Keratinocyte (primary cell): ENCODE data around the gene TRABD2B. TPM values are rescaled to one million over a fixed set of nuclear protein-coding genes. Genes with fewer than 3 reads are reported as not detected.

Experiments used
- DNase-seq: peaks from one replicate; pipeline ENCODE4 v3.0.0-alpha.2; 2011; ENCODE audit warnings: low read depth, missing footprints, low spot score
- FAIRE-seq: peaks from 2 replicates; lab custom pipeline; 2011; peaks lifted over from hg19 to GRCh38; lab: Jason Lieb, UNC
- H2AFZ ChIP-seq: 2 replicates; pipeline ENCODE4 v1.6.0; 2012; ENCODE audit warnings: low read length, control low read depth, inconsistent platforms; ENCODE audit not compliant: control insufficient read depth
- H3K27ac ChIP-seq: 2 replicates; pipeline ENCODE4 v1.5.1; 2011; ENCODE audit warnings: low read length; ENCODE audit not compliant: control insufficient read depth, insufficient read depth
- H3K27me3 ChIP-seq: 3 replicates; pipeline ENCODE4 v1.6.0; 2011; ENCODE audit warnings: low read length; ENCODE audit not compliant: control insufficient read depth, insufficient read depth; ENCODE audit errors: extremely low read depth
- H3K36me3 ChIP-seq, 2 experiments: 2 replicates in 1 of 2; 3 replicates in 1 of 2; pipeline ENCODE4 v1.5.1; 2011; ENCODE audit warnings: low read length in 2 of 2, mild to moderate bottlenecking in 1 of 2; ENCODE audit not compliant: control insufficient read depth in 2 of 2, insufficient read depth in 2 of 2; ENCODE audit errors: extremely low read depth in 1 of 2
- H3K4me1 ChIP-seq: 3 replicates; pipeline ENCODE4 v1.5.1; 2011; ENCODE audit warnings: low read length; ENCODE audit not compliant: control insufficient read depth, insufficient read depth; ENCODE audit errors: extremely low read depth
- H3K4me2 ChIP-seq: 3 replicates; pipeline ENCODE4 v1.6.0; 2011; ENCODE audit warnings: low read depth, low read length; ENCODE audit not compliant: control insufficient read depth, insufficient read depth; ENCODE audit errors: extremely low read depth
- H3K4me3 ChIP-seq, 3 experiments: fragments of 200-600 bp in 1 of 3; sonication (generic) in 1 of 3; 2 replicates in 2 of 3; 3 replicates in 1 of 3; pipeline ENCODE4 v1.5.1; 2011 to 2016; ENCODE audit warnings: low read length in 3 of 3, mild to moderate bottlenecking in 3 of 3, control low read depth in 2 of 3, inconsistent platforms in 1 of 3, low read depth in 1 of 3, mixed read lengths in 1 of 3, mixed run types in 1 of 3, moderate library complexity in 1 of 3; ENCODE audit not compliant: control insufficient read depth in 2 of 3, insufficient read depth in 2 of 3; ENCODE audit errors: extremely low read depth in 1 of 3
- H3K79me2 ChIP-seq: 2 replicates; pipeline ENCODE4 v1.6.0; 2012; ENCODE audit warnings: low read length; ENCODE audit not compliant: control insufficient read depth, insufficient read depth
- H3K9ac ChIP-seq: 3 replicates; pipeline ENCODE4 v1.6.0; 2011; ENCODE audit warnings: low read length; ENCODE audit not compliant: control insufficient read depth, insufficient read depth; ENCODE audit errors: extremely low read depth
- H3K9me1 ChIP-seq: 3 replicates; pipeline ENCODE4 v1.6.0; 2011; ENCODE audit warnings: low read length; ENCODE audit not compliant: control insufficient read depth, insufficient read depth; ENCODE audit errors: extremely low read depth
- H3K9me3 ChIP-seq: 2 replicates; pipeline ENCODE4 v1.5.1; 2012; ENCODE audit warnings: low read depth, low read length; ENCODE audit not compliant: control insufficient read depth
- H4K20me1 ChIP-seq: 3 replicates; pipeline ENCODE4 v1.6.0; 2011; ENCODE audit warnings: low read length; ENCODE audit not compliant: control insufficient read depth, insufficient read depth; ENCODE audit errors: extremely low read depth
- CTCF ChIP-seq, 3 experiments: IDR thresholded peaks in 1 of 3; conservative IDR thresholded peaks in 1 of 3; optimal IDR thresholded peaks in 1 of 3; 2 replicates in 2 of 3; 3 replicates in 1 of 3; pipeline versions ENCODE3 to v1.5.1; 2011; ENCODE audit warnings: low read length in 3 of 3, mild to moderate bottlenecking in 3 of 3, moderate library complexity in 2 of 3, control low read depth in 1 of 3, inconsistent platforms in 1 of 3; ENCODE audit not compliant: insufficient read depth in 2 of 3; ENCODE audit errors: extremely low read depth in 1 of 3
- EZH2 ChIP-seq: IDR thresholded peaks from one replicate; pipeline ENCODE4 v1.6.1; 2012; ENCODE audit warnings: inconsistent platforms, mild to moderate bottlenecking, low read length, moderate library complexity
- dilution Hi-C: fragments of 300-500 bp; cut with MboI; formaldehyde crosslinking; loops from one replicate; pipeline ENCODE4 v1.7.0; 2020; ENCODE audit warnings: low sequenced_read_pairs; ENCODE audit not compliant: extremely low pct_ligation_motif_present
- polyA plus RNA-seq, 5 experiments: library from polyadenylated mRNA; depleted of rRNA in 3 of 5; stranded (reverse) in 3 of 5; stranded (forward) in 1 of 5; unstranded in 1 of 5; fragments of >200 nt; gene quantifications; 1 replicate in 1 of 5; 2 replicates in 3 of 5; 3 replicates in 1 of 5; pipeline versions ENCODE4 v1.2.1 to v1.2.3, GENCODE V29; 2011 to 2012; ENCODE audit warnings: missing spikeins in 2 of 5, low read depth in 1 of 5, low replicate concordance in 1 of 5

The TRABD2B gene
- polyA plus RNA-seq, 1 donor (not counting 4 experiments of a cell fraction or from before 2014, with no cell fraction given), result 0.13 TPM

- no peaks in the 10 kb centered on the region for H3K79me2 ChIP-seq
- no peak overlapping the region for H3K27ac ChIP-seq
- H3K4me1 ChIP-seq, result peaks cover 10% of the 10 kb centered on the region
- H3K9me3 ChIP-seq, result no peaks in the 10 kb centered on the region
- H3K36me3 ChIP-seq, result no peaks in the 10 kb centered on the region
- H3K4me3 ChIP-seq, result no peak overlapping the region
- H4K20me1 ChIP-seq, result no peaks in the 10 kb centered on the region
- FAIRE-seq, result no peak
- TF ChIP-seq EZH2, result no peak
- no peak for TF ChIP-seq CTCF (optimal IDR thresholded peaks at IDR 0.05 in 1 of 3, IDR thresholded peaks at IDR 0.05 in 1 of 3, conservative IDR thresholded peaks at IDR 0.05 in 1 of 3; ENCODE audit: extremely low read depth in 1 of 3, insufficient read depth in 2 of 3, low read length in 3 of 3)
- no peak overlapping the region for H3K4me2 ChIP-seq
- no peak for DNase-seq
- H3K9me1 ChIP-seq, result no peaks in the 10 kb centered on the region
- H2AFZ ChIP-seq, result no peak overlapping the region
- peaks cover 3% of the 10 kb centered on the region for H3K27me3 ChIP-seq
- dilution Hi-C loops, result no loop called here
- no peak overlapping the region for H3K9ac ChIP-seq
Measured at GRCh38 chr1:47791879-47792608, 205.1 kb downstream of the TRABD2B start.

GRCh38 chr1:47788761-47789160, 208.4 kb downstream of the TRABD2B start:
- peaks cover 3% of the 10 kb centered on the region for H3K27me3 ChIP-seq
- H3K79me2 ChIP-seq, result no peaks in the 10 kb centered on the region
- H3K4me2 ChIP-seq, result no peak overlapping the region
- H3K9ac ChIP-seq, result no peak overlapping the region
- H4K20me1 ChIP-seq, result no peaks in the 10 kb centered on the region
- H3K9me1 ChIP-seq, result no peaks in the 10 kb centered on the region
- H3K27ac ChIP-seq, result no peak overlapping the region
- TF ChIP-seq CTCF (optimal IDR thresholded peaks at IDR 0.05 in 1 of 3, IDR thresholded peaks at IDR 0.05 in 1 of 3, conservative IDR thresholded peaks at IDR 0.05 in 1 of 3; ENCODE audit: extremely low read depth in 1 of 3, insufficient read depth in 2 of 3, low read length in 3 of 3) (no peak), EZH2 (no peak)
- H3K36me3 ChIP-seq, result no peaks in the 10 kb centered on the region
- FAIRE-seq (no peak), DNase-seq (no peak)
- H3K9me3 ChIP-seq, result no peaks in the 10 kb centered on the region
- H2AFZ ChIP-seq, result no peak overlapping the region
- dilution Hi-C loops, result no loop called here
- no peaks in the 10 kb centered on the region for H3K4me1 ChIP-seq
- H3K4me3 ChIP-seq, result no peak overlapping the region
